Measurements from ENCODE around the gene SNTG2.

The SNTG2 gene

DNA sequence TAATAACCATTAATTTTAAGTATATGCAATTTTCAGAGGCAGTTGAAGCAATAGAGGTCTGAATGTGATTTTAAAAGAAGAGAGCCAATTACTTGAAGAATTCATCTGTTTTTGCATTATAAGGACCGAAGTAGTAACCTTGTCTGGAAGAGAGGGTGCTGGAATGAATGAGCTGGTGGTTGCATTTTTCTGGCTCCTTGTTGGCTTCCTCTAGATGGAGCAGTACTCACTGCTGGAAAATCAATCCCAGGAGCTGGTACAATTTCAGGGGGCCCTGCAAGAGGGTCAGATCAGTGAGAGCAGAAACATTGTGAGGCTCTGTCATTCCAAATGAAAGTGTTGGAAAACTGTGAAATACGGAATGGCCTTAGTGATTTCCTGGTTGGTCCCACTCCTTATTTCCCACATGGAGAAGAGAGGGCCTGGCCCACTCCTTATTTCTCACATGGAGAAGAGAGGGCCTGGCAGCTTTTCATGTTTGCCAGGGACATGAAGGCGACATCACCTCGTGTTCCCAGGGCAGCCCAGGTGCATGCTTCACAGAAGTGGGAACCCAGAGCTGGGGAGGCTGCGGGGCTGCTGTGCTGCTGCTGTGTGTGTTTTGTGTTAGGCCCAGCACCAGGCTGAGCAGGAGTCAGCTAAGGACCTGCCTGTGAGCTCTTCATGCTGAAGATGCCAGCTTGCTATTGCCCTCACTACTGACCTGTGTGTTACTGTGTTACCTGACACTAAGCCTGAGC, 197.4 kb downstream of the SNTG2 start:
- no peak for DNase-seq (ENCODE audit: low spot score)

GRCh38 chr2:1150724-1151511, 200.3 kb downstream of the SNTG2 start:
- no peak for DNase-seq (ENCODE audit: low spot score)

GRCh38 chr2:1152375-1152774, 201.7 kb downstream of the SNTG2 start:
- no peak for DNase-seq (ENCODE audit: low spot score)

GRCh38 chr2:1153920-1154319, 203.3 kb downstream of the SNTG2 start:
- no peak for DNase-seq (ENCODE audit: low spot score)

- DNase-seq (ENCODE audit: low spot score): no peak
Measured at GRCh38 chr2:1154710-1155594, 204.3 kb downstream of the SNTG2 start.

GRCh38 chr2:1156059-1156458, 205.4 kb downstream of the SNTG2 start:
- DNase-seq (ENCODE audit: low spot score): no peak

- DNase-seq (ENCODE audit: low spot score): no peak
Measured at GRCh38 chr2:1156531-1156930, 205.9 kb downstream of the SNTG2 start.

GRCh38 chr2:1157107-1157506, 206.5 kb downstream of the SNTG2 start:
- no peak for DNase-seq (ENCODE audit: low spot score)

DNA sequence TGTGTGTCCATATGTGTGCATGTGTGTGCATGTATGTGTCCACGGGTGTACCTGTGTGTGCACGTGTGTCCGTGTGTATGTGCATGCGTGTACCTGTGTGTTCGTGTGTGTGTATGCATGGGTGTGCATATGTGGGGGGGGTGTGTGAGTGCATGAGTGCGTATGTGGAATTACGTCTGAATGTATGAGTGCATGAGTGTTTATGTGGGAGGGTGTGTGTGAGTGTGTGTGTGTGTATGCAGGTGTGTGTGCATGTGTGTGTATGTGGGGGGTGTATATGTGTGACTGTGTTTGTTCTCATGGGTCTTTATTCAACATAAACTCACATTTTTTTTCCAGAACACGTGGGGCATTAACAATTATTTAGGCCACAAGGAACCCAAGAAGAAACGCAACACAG, 208.4 kb downstream of the SNTG2 start:
- no peak for DNase-seq (ENCODE audit: low spot score)

- DNase-seq (ENCODE audit: low spot score): no peak
Measured at GRCh38 chr2:1162246-1162645, 211.6 kb downstream of the SNTG2 start.

DNA sequence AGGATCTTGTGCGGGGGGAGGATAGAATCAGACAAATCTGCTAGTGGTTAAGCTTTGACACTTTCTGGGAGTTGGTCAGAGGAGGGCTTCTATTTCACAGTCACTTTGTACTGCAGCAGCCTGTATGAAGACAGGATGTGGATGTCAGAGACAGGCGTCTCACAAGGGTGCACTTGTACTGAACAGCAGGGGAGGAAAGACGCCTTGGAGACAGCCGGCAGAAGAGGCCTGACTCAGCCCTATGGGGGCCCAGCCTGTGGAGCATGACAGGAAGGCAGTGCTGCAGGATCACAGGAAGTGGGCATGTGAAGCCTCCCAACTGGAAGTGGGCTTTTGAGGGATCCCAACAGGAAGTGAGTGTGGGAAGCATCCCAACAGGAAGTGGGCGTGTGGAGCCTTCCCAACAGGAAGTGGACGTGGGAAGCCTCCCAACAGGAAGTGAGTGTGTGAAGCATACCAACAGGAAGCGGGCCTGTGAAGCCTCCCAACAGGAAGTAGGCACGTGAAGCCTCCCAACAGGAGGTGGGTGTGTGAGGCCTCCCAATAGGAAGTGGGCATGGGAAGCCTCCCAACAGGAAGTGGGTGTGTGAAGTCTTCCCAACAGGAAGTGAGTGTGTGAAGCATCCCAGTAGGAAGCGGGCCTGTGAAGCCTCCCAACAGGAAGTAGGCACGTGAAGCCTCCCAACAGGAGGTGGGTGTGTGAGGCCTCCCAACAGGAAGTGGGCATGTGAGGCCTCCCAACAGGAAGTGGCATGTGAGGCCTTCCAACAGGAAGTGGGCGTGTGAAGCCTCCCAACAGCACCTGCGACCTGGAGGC, 212.3 kb downstream of the SNTG2 start:
- no peak for DNase-seq (ENCODE audit: low spot score)

DNA sequence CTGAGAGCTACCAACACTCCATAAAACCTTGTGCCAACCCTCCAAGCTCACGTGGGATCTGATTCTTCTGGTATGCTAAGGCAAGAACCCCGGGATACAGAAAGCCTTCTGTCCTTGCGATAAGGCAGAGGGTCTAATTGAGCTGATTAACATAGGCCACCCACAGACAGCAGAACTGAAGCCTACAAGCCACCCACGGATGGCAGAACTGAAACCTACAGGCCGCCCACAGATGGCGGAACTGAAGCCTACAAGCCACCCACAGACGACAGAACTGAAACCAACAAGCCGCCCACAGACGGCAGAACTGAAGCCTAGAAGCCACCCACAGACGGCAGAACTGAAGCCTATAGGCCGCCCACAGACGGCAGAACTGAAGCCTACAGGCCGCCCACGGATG, 216.3 kb downstream of the SNTG2 start:
- DNase-seq (ENCODE audit: low spot score): no peak

- no peak for DNase-seq (ENCODE audit: low spot score)
Measured at GRCh38 chr2:1168846-1169245, 218.2 kb downstream of the SNTG2 start.

DNA sequence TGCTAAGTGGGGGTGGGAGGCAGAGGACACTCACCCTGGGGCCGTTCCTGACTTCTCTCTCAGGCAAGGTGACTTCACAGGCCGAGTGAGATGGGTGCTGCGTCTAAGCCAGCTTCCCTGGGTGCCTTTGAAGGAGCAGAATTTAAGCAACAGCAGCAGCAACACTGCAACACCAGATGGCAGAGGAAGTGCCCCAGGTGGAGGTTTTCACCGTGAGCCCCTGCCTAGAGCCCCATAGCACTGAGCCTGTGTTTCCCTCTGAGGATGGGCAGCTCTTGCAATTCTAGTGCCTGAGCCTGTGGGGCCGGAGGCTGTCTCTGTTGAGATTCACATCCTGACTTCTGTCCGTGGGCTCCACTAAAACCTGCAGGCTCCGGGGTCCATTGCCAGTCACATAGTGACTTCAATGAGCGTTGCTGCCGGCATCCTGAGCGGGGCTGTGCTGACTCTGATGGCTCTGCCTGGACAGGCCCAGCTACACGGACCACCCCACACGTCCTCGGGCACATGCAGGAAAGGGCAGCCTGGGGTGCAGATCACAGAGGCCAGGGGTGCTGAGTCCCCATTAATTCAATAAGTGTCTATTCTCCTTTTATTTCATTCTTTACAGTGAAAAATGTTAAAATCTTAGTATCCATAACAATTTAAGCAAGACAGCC, 218.8 kb downstream of the SNTG2 start:
- no peak for DNase-seq (ENCODE audit: low spot score)

DNA sequence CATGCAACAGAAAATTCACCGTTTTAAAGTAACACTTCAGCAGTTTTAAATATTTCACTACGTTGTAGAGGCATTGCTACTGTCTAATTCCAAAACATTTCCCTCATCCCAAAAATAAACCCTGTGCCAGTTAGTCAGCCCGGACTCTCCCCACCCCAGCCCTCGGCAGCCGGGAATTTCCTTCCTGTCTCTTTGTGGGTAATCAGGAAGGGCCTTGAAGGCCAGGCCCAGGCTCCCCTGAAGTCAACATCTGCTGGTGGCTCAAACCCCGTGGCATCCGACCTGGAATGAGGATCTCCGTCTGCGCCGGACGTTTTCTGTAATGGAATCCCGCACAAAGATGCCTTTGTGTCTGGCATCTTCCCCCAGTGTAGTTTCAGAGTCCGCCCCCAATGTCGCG, 219.6 kb downstream of the SNTG2 start:
- DNase-seq (ENCODE audit: low spot score): no peak

- no peak for DNase-seq (ENCODE audit: low spot score)
Measured at GRCh38 chr2:1170711-1171110, 220.1 kb downstream of the SNTG2 start.

DNA sequence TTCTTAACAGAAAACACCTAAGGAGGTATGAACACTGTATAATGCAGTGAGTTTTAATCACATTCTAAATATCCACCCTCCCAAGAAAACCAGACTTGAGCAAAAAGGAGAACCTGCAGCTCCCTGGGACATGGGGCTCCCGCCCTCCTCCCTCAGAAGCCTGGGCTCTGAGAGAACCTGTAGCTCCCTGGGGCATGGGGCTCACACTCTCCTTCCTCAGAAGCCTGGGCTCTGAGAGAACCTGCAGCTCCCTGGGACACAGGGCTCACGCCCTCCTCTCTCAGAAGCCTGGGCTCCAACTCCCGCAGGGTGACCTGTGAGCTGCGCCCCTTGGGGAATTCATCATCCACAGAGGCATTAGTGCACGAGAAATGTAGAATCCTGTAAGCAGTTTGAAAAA, 222.9 kb downstream of the SNTG2 start:
- no peak for DNase-seq (ENCODE audit: low spot score)

GRCh38 chr2:1181893-1182292, 231.2 kb downstream of the SNTG2 start:
- no peak for DNase-seq (ENCODE audit: low spot score)

DNA sequence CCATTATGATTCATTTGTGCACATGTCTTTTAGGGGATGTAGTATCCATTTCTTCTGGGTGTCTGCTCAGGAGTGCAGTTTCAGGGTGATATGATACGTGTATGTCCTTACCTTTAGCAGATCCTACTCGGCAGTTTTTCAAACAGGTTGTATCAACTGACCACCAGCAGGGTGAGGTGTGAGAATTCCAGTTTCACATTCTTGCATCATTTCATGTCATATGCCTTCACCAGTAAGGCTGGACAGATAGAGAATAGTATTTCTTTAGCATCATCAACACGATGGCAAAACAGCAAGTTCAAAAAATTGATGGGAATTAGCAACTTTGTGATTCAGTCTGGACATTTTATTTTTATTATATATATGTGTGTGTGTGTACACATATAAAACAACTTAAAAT, 232.7 kb downstream of the SNTG2 start:
- no peak for DNase-seq (ENCODE audit: low spot score)

DNA sequence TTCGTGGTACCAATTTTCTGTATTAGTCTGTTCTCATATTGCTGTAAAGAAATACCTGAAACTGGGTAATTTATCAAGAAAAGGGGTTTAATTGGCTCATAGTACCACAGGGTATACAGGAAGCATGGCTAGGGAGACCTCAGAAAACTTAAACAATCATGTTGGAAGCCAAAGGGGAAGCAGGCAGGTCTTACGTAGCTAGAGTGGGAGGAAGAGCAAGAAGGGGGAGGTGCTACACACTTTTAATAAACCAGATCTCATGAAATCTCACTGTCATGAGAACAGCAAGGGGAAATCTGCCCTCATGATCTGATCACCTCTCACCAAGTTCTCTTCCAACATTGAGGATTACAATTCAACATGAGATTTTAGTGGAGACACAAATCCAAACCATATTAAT, 235.8 kb downstream of the SNTG2 start:
- no peak for DNase-seq (ENCODE audit: low spot score)

- DNase-seq (ENCODE audit: low spot score): no peak
Measured at GRCh38 chr2:1187189-1187588, 236.5 kb downstream of the SNTG2 start.

All from HuH-7 (cell line).